ENCODE results near the gene POU2AF1. TPM values are rescaled to one million over a fixed set of nuclear protein-coding genes. Genes with fewer than 3 reads are reported as not detected.

Gene POU2AF1
- total RNA-seq, 1 donor from 2014 or later = not detected

- no peak for DNase-seq
Measured at GRCh38 chr11:111384494-111384893, 5.4 kb upstream of the POU2AF1 start.

GRCh38 chr11:111382451-111382850 is 3.4 kb upstream of the POU2AF1 start:
- DNase-seq = no peak

GRCh38 chr11:111379602-111380136 is 594 bp upstream of the POU2AF1 start:
- DNase-seq = no peak

- DNase-seq = no peak
Measured at GRCh38 chr11:111378185-111378860, 752 bp downstream of the POU2AF1 start.

GRCh38 chr11:111376181-111376871 is 2.7 kb downstream of the POU2AF1 start:
- no peak for DNase-seq

GRCh38 chr11:111373590-111373989 is 5.5 kb downstream of the POU2AF1 start:
- no peak for DNase-seq

- no peak for DNase-seq
Measured at GRCh38 chr11:111372538-111372937, 6.5 kb downstream of the POU2AF1 start.

- no peak for DNase-seq
Measured at GRCh38 chr11:111370902-111371578, 8.0 kb downstream of the POU2AF1 start.

- DNase-seq = no peak
Measured at GRCh38 chr11:111370270-111370901, 8.7 kb downstream of the POU2AF1 start.

GRCh38 chr11:111368285-111368560 is 10.9 kb downstream of the POU2AF1 start:
- no peak for DNase-seq

- no peak for DNase-seq
Measured at GRCh38 chr11:111367411-111368284, 11.4 kb downstream of the POU2AF1 start.

- no peak for DNase-seq
Measured at GRCh38 chr11:111366560-111367410, 12.3 kb downstream of the POU2AF1 start.

- DNase-seq = no peak
Measured at GRCh38 chr11:111365722-111366559, 13.1 kb downstream of the POU2AF1 start.

GRCh38 chr11:111364503-111364902 is 14.6 kb downstream of the POU2AF1 start:
- DNase-seq = no peak

- no peak for DNase-seq
Measured at GRCh38 chr11:111363985-111364384, 15.1 kb downstream of the POU2AF1 start.

- DNase-seq = no peak
Measured at GRCh38 chr11:111362887-111363411, 16.1 kb downstream of the POU2AF1 start.

GRCh38 chr11:111361874-111362273 is 17.2 kb downstream of the POU2AF1 start:
- no peak for DNase-seq

- DNase-seq = no peak
Measured at GRCh38 chr11:111361052-111361801, 17.8 kb downstream of the POU2AF1 start.
